GM23338 (cell line): ENCODE data around the gene NCKIPSD. TPM values are rescaled to one million over a fixed set of nuclear protein-coding genes. Genes with fewer than 3 reads are reported as not detected.
A peak's percentile ranks its signal among the peaks of the same experiment; 100 is the strongest.

Experiments
- ATAC-seq: fragments of 200-7000 bp; cut with Tn5 transposase; 3 replicates; pipeline ENCODE4 v1.9.1; 2020
- DNase-seq: peaks from one replicate; pipeline ENCODE4 v3.0.0-alpha.2; 2015; ENCODE audit warnings: low spot score
- H2AFZ ChIP-seq: fragments of 200-600 bp; sonication (generic); 2 replicates; pipeline ENCODE4 v1.8.0; 2016; ENCODE audit warnings: antibody characterized with exemption, mild to moderate bottlenecking, moderate library complexity
- H3F3A ChIP-seq: fragments of 200-600 bp; sonication (generic); replicated peaks from 2 replicates; pipeline ENCODE4 v1.8.0; 2017; ENCODE audit warnings: antibody characterized with exemption, mixed run types, low read depth
- H3K27ac ChIP-seq: fragments of 200-600 bp; sonication (generic); 2 replicates; pipeline ENCODE4 v1.6.1; 2016; ENCODE audit warnings: low read depth
- H3K27me3 ChIP-seq: fragments of 200-600 bp; sonication (generic); 2 replicates; pipeline ENCODE4 v1.8.0; 2016; ENCODE audit warnings: mild to moderate bottlenecking, mixed run types, moderate library complexity; ENCODE audit not compliant: insufficient read depth
- H3K36me3 ChIP-seq: fragments of 200-600 bp; sonication (generic); 2 replicates; pipeline ENCODE4 v1.8.0; 2016; ENCODE audit warnings: mild to moderate bottlenecking; ENCODE audit not compliant: insufficient read depth
- H3K4me1 ChIP-seq: fragments of 200-600 bp; sonication (generic); 2 replicates; pipeline ENCODE4 v1.8.0; 2016; ENCODE audit warnings: mild to moderate bottlenecking, moderate library complexity; ENCODE audit not compliant: insufficient read depth
- H3K4me2 ChIP-seq: fragments of 200-600 bp; sonication (generic); 2 replicates; pipeline ENCODE4 v1.7.1; 2017; ENCODE audit warnings: mixed run types
- H3K4me3 ChIP-seq: fragments of 200-600 bp; sonication (generic); 2 replicates; pipeline ENCODE4 v1.6.1; 2016; ENCODE audit warnings: mixed run types
- H3K79me2 ChIP-seq: fragments of 200-600 bp; sonication (generic); replicated peaks from 2 replicates; pipeline ENCODE4 v1.8.0; 2017; ENCODE audit warnings: mild to moderate bottlenecking; ENCODE audit not compliant: insufficient read depth
- H3K9me2 ChIP-seq: fragments of 200-600 bp; sonication (generic); 2 replicates; pipeline ENCODE4 v1.8.0; 2017; ENCODE audit not compliant: insufficient read depth
- H4K20me1 ChIP-seq: fragments of 200-600 bp; sonication (generic); replicated peaks from 2 replicates; pipeline ENCODE4 v1.8.0; 2017; ENCODE audit warnings: mild to moderate bottlenecking; ENCODE audit not compliant: insufficient read depth
- H3K27ac Mint-ChIP-seq: 2 replicates; pipeline ENCODE4 v1.8.0; 2020; ENCODE audit warnings: inconsistent platforms, mild to moderate bottlenecking, moderate library complexity, mixed read lengths
- H3K27me3 Mint-ChIP-seq: 3 replicates; pipeline ENCODE4 v1.8.0; 2022; ENCODE audit warnings: low read depth, mild to moderate bottlenecking, moderate library complexity, mixed read lengths, inconsistent platforms; ENCODE audit not compliant: insufficient read depth, poor library complexity
- H3K36me3 Mint-ChIP-seq: 3 replicates; pipeline ENCODE4 v1.8.0; 2021; ENCODE audit warnings: low read depth, mild to moderate bottlenecking, inconsistent platforms, moderate library complexity, mixed read lengths
- H3K4me1 Mint-ChIP-seq: 3 replicates; pipeline ENCODE4 v1.8.0; 2020; ENCODE audit warnings: mild to moderate bottlenecking, inconsistent platforms, mixed read lengths
- H3K4me3 Mint-ChIP-seq: 3 replicates; pipeline ENCODE4 v1.8.0; 2021; ENCODE audit warnings: moderate library complexity, mild to moderate bottlenecking, inconsistent platforms, mixed read lengths
- H3K9me3 Mint-ChIP-seq: 3 replicates; pipeline ENCODE4 v1.8.0; 2020; ENCODE audit warnings: moderate library complexity, mild to moderate bottlenecking, inconsistent platforms, mixed read lengths
- ETS1 ChIP-seq: IDR thresholded peaks from 2 replicates; pipeline ENCODE4 v1.6.1; 2016; ENCODE audit warnings: antibody characterized with exemption
- REST ChIP-seq: IDR thresholded peaks from one replicate; pipeline ENCODE4 v1.6.1; 2018; ENCODE audit warnings: antibody characterized with exemption; ENCODE audit not compliant: unreplicated experiment
- ZNF462 ChIP-seq: fragments of 250-450 bp; sonication (Bioruptor Pico); IDR thresholded peaks from 2 replicates; pipeline ENCODE4 v1.5.0; 2020; ENCODE audit warnings: mild to moderate bottlenecking, moderate library complexity
- polyA plus RNA-seq: library from polyadenylated mRNA; unstranded; fragments of >200 nt; fragmentation: Nextera tagmentation; extraction: Ambion mirVana; gene quantifications from 2 replicates; pipeline ENCODE4 v1.2.1, GENCODE V29; 2016
- total RNA-seq: library from RNA; depleted of rRNA; stranded (reverse); fragments of >200 nt; shearing (Covaris generic); gene quantifications from 2 replicates; pipeline ENCODE4 v1.2.3, GENCODE V29; 2014

Gene NCKIPSD
- total and polyA plus RNA-seq, 2 experiments from 2014 or later: 15.1 to 45.1 TPM

DNA sequence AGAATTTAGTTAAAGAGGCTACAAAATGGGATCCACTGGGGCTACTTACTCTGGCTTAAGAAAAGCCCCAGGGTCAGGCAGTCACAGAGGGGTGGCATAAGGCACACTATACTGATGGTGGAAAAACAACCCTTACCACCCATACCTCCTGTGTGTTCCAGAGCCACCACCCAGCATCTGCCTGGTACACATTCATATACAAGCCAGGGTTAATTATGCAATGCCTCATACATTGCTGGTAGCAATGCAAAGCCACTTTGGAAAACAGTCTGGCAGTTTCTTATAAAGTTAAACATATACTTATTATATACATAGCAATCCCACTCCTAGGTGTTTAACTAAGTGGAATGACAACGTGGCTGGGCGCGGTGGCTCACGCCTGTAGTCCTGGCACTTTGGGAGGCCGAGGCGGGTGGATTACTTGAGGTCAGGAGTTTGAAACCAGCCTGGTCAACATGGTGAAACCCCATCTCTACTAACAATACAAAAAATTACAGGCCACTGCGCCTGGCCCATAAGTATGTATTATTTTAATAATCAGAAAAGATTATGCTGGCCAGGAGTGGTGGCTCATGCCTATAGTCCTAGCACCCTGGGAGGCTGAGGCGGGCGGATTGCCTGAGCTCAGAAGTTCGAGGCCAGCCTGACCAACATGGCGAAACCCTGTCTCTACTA, 15.2 kb upstream of the NCKIPSD start:
- no peaks in the 10 kb centered on the region; the same call in 2 of the 3 replicates for H3K9me3 Mint-ChIP-seq
- DNase-seq (no peak), ATAC-seq (no peak)
- Histone ChIP-seq H2AFZ (no peak overlapping the region), H3K4me1 (peaks cover 48% of the 10 kb centered on the region), H3K9me2 (no peaks in the 10 kb centered on the region), H3K27me3 (no peaks in the 10 kb centered on the region), H3K36me3 (peaks cover 14% of the 10 kb centered on the region; the same call in 1 of the 2 replicates), H3K27ac (peak overlapping the region; percentile 34; the same call in 1 of the 2 replicates), H3K4me2 (no peak overlapping the region), H4K20me1 (peaks cover 63% of the 10 kb centered on the region), H3F3A (peaks cover 13% of the 10 kb centered on the region; the same call in 1 of the 2 replicates), H3K4me3 (no peak overlapping the region), H3K79me2 (peaks cover 100% of the 10 kb centered on the region)
- peaks cover 28% of the 10 kb centered on the region for H3K4me1 Mint-ChIP-seq
- H3K27ac Mint-ChIP-seq: no peak overlapping the region
- no peak overlapping the region for H3K4me3 Mint-ChIP-seq
- H3K27me3 Mint-ChIP-seq: peaks cover 9% of the 10 kb centered on the region
- peaks cover 64% of the 10 kb centered on the region for H3K36me3 Mint-ChIP-seq
- no peak for TF ChIP-seq ZNF462
- TF ChIP-seq REST: no peak
- TF ChIP-seq ETS1: no peak
